Hypothalamus (tissue), 51 donors: ENCODE results near the gene OR2L8.

Source experiments
- DNase-seq, 51 donors: peaks; one replicate each; lab custom pipeline; 2025; lab: John Stamatoyannopoulos, UW

OR2L8 gene

DNA sequence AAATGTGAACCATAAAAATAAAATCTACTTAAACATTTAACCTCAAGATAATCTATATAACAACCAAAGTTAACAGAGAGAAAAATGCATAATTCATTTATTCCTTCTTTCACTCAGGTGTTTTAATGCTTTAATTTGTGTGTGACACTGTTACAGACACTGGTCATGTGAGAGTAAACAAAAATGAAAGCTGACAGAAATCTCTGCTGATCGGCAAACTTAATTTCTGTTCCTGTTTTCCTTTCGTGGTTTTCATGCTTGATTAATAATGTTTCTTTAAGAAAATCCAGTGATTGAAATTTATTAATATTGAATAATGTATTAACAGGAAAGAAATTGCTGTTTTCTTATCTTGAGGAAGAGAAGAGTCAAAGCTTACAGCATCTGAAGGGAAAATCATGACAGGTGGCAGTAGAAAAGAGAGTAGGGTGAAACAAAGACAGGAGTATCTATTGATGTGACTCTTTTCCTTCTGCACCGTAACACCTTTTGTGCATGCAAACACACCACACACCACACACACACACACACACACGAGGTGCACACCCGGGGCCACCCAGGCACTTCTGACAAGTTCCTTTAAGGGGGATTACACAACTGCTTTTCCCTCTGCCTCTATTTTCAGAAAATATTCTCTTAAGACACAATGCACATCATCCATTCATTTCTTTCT, 18.0 kb downstream of the OR2L8 start:
- DNase-seq: no peak

DNA sequence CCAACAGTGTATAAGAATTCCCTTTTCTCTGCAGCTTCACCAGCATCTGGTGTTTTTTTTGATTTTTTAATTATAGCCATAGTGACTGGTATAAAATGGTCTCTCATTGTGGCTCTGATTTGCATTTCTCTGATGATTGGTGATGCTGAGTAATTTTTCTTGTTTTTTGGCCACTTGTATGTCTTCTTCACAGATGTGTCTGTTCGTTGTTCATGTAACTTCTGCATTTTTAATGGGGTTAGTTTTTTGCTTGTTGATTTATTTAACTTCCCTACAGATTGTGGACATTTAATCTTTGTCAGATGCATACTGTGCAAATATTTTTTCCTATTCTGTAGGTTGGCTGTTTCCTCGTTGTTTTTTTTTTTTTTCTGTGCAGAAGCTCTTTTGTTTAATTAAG, 44.3 kb downstream of the OR2L8 start:
- no peak for DNase-seq

DNA sequence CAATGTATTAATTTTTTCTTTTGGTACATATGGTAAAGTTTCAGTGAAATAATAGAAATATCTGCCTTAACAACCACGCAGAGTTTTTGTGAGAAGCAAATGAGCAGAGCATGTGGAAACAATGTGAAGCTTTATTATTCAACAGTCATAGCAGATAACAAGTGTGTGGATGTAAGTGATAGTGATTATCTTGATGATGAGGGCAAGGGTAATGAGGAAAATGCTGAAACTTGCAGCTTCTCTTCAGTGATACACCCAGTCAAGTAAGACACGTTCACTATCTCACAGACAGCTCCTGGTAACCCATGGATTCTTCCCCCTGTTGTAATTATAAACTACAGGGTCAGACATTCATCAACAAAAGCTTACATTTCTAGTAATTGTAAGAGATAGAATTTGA, 50.2 kb downstream of the OR2L8 start:
- no peak for DNase-seq
